GM21825 (cell line): ENCODE measurements around the gene ELK4.

Experiments
- ATAC-seq: cut with Tn5 transposase; IDR thresholded peaks from one replicate; pipeline ENCODE4 v1.9.1; 2021; ENCODE audit warnings: mild to moderate bottlenecking, moderate library complexity; ENCODE audit not compliant: unreplicated experiment

The ELK4 gene

DNA sequence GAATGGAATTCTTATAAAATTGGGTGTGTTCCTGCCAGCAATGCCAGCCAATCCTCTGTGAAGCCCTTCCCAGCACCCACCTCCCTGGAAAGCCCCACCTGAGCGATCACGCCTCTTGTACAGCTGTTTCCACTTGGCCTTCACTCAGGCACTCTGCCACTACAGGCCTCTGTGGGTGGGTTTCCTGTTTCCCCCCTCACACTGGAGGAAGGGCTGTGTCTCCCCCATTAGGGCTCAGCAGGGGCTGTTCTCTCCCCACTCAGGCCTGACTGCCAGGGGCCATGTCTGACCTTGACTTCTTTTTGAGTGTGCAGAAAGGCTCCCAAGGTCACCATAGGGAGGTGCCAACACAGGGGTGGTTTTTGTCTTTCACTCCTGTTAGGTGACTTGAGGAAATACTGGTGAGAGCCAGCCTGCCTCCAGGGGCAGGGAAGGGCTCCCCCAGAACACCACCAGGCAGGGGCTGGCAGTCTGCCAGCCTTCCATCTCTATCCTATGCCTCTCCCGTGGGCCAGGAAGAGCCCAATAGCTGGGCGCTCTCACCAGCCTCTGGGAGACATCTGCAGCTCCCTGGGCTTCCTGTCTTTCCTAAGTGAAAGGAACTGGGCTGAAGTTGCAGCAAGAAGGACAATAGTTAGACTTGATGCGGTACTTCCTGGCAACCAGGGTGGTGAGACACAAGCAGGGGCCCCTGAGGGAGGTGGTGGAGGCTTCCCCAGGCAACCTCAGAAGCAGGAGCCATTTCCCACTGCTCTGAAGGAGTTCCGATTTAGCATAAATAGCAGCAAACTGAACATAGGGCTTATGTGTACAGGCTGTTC, 49.1 kb downstream of the ELK4 start:
- no peak for ATAC-seq

DNA sequence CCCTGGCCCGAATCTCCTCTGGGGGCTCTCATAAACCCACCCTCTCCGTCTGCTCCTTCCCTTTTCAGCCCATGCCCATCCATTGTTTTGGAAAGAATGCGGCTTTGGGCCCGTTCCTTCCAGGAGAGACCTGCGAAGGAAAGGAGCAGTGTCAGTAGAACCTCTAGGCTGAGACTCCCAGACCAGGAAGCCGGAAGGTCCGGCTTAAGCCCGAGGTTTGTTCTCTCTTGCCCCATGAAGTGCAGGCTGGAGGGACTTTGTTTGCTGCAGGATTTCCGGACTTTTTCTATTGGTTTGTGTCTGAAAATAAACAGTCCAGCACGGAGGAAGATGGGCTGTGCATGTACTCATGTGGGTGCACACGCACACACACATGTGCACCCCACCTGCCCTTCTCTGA, 49.8 kb downstream of the ELK4 start:
- ATAC-seq, result no peak

DNA sequence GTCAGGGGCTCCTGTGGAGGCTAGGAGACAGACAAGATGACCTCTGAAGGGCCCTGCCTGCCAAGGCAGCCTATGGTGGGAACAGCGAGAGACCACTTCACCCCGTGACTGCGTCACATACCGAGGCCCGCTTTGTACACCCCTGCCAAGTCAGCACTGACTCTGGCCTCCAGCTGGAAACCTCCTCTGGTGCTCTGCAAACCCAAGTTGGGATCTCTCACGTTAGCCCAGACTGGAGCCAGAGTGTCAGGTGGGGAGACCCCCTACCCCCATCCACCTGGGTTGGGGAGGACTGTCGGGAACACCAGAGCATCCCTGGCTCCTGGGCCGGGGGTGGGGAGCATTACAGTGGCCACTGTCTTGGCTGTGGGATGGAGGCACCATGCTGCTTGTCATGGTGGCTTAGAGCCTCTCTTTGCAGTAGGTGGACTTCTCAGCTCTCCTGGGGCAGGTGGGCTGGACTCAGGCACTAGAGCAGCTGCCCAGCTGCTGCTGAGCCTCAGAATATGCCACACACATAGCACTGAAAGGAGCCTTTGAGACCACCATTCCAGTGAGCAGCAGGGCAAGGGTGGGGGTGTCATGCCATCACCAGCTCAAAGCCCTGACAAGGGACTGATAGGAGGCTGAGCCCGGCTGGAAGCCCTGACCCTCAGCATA, 50.4 kb downstream of the ELK4 start:
- ATAC-seq, result no peak

DNA sequence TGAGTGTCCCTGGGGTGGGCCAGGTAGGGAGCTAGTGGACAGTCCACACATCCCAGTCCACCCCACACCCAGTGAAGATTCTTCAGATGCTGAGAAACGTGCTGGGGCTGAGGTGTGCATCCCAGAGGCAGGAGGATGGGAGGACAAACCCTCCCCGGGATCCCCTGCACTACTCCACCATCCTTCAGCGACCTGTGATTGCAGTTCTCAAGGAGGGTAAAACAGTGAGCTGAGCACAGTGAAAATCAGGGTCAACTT, 51.0 kb downstream of the ELK4 start:
- ATAC-seq, result no peak

DNA sequence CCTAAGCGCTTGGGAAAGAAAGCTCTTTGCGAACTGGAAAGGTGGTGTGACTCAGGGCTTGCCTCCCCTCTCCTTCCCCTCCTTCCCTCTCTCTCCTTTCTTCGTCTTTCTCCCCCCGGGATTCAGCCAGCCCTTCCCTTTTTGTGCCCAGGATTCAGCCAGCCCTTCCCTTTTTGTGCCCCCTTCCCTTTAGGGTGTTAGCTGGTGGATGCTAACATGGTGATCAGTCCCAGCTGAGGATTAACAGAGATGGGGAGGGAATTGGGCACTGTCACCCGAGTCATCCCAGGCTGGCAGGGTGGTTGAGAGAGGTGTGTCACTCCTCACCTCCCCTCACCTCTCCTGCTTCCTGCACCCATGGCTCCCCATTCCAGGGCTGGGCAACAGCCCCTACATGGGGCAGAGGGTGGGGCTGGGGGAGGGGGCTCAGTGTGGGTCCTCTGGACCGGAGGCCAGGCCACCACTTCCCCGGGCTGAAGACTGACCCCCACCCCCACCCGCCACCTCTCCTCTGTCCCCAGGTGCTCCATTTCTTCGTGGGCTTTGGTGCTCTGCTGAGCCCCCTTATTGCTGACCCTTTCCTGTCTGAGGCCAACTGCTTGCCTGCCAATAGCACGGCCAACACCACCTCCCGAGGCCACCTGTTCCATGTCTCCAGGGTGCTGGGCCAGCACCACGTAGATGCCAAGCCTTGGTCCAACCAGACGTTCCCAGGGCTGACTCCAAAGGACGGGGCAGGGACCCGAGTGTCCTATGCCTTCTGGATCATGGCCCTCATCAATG, 51.5 kb downstream of the ELK4 start:
- no peak for ATAC-seq

DNA sequence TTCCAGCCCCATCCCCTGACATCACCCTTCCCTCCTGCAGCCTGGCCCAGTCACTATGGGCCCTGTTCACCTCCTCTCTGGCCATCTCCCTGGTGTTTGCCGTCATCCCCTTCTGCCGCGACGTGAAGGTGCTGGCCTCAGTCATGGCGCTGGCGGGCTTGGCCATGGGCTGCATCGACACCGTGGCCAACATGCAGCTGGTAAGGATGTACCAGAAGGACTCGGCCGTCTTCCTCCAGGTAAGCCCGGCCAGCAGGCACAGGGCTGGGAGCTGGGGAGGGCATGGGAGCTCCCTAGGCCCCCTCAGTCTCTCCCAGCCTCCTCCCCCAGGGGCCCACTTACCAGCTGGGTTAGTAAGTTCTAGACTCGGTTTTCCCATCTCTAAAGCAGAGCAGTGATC, 52.1 kb downstream of the ELK4 start:
- ATAC-seq, result no peak

DNA sequence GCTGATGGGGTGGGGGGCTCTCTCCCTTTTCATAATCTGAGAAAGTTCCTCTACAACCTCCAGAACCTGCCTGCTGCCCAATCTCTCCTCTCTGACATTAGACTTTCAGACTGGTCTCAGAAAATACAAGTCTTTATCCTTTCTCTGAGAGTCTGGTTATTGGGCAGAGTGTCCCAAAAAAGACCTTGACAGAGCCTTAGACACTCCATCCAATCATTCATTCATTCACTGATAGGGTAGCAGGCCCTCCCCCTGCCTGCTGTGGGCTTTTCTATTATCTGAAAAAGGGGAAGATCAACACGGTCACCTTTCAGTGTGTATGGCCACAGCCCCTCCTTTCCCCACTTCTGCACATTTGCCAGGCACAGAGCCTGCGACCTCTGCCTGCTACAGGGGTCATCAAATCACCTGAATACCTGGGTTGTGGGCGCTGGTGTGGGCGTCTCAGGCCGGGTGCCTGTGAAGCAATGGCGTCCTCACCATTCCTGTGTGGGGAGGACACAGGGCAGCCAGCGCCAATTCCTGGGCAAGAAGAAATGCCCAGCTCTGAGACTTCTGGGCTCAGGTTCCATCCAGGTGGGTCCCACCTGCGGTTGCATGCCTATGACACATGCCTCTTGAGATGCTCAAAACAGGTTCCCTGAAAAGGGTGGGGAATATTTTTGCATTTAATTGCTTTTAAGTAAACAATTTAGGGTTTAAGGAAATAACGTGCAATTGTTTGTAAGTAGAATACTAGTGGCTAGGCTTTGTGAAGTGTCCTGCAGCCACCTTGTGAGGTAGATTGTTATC, 52.8 kb downstream of the ELK4 start:
- ATAC-seq, result no peak

DNA sequence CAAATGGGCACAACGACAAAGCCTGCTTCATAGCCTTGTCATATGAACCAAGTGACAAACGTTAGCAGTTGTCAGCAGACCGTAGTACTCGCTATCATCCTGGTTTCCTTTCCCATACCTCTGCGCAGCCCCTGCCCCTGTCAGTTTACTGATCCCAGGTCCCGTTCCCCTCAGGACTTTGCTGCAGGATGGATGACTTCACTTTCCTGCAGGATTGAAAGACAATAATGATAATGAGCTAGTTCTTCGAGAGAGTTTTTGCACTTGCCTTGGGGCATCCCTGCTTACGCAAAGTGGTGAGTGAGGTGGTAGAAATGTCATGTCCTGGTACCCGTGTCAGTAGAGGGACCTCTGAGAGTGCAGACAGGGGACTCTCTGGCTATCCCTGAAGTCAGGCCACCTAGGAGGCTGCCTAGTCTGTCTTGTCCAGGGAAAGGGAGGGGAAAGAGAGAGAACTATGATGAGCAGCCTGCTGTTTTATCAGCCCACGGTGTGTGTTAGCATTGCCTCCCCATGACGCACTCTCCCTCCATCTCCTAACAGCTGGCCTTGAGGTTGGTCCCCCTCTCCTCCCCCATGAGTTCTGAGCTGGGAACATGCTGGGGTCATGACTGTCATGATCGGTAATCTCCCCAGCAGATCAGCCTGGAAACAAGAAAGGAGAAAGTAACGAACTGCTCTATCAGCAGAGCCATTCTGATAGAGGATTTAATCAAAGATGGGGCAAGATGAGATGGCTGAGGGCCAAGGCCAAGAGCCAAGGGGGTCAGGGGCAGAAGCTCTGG, 53.7 kb downstream of the ELK4 start:
- ATAC-seq, result no peak

DNA sequence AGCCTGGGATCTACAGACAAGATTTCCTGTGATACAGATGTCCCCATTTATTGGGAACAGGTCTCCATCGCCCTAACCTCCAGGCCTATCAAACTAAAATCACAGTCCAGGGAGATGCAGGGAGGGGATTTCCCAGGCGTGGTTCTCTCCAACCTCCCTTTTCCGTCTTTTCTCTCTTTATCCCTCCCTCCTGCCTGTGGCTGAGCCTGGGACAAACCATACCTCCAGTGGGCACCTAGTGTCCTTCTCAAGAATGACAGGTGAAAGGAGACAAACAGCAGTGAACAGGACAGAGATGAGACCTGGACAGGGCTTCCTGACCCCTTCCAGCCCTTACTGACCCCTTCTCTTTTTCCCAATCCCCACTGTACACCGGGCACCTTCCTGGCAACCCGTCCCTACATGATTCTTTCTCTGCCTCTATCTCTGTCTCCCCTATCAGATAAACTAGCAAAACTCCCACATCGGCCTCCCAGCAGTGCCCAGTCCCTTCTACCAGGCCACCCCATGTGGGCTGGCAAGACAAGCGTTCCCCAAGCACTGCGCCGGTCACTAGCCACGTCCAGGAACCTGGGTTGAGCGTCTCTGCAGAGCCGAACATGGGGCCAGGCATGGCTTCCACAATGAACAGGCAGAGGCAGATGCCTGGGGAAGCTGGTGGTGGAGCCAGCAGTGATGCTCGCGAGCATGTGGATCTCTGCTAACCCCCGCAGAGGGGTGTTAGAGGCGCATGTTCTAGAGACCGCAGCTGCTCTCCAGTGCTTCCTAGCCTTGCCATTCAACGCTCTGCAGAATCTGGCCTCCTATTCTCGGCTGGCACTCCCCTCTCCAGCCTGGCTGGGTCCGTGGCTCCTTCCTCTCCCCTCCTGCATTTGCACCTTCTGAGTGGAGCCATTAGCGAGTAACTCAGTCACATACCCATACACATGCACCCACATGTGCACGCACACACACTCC, 54.7 kb downstream of the ELK4 start:
- no peak for ATAC-seq

DNA sequence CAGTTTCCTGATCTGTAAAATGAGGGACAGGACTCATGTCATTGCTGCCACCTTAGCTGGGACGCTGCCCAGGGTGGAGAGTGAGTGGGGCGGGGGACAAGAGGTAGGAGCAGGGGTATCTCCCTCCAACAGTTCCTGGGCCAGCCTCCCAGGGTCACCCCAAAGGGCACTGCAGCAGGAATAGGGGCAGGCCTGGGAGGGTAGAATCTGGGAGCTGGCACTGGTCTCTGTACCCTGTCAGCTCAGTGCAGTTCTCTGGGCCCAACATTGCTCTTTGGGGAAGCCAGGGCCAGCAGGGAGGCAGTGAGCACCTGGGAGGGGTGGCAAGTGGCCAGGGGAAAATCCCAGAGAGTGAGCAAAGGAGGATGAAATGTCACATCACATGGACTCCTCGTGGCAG, 55.8 kb downstream of the ELK4 start:
- ATAC-seq, result no peak

DNA sequence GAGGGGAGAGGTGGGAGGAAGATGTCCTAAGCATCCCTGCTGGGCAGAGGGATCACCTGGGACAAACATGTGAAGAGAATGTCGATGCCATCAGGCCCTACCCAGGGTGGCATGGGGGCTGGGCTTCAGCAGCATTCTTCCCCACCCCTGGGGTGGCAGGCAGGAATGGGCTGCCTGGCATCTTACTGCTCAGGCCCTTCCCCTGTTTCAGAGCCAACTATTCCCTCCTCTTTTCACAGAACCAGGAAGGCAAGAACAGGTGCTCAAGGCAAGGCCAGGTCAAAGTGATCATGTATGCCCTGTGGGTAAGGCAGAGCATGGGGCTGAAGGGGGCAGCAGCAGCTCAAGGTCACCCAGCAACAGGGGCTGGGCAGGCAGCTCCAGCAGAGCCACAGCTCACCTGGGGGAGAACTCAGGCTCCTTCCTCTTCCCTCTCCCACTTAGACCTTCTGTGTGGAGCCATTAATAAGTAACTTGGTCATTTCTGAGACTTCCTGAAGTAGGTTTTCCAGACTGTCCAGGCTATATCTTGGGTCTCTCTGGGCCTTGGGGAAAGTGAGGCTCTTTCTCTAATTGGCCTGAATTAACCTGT, 56.4 kb downstream of the ELK4 start:
- ATAC-seq, result no peak

DNA sequence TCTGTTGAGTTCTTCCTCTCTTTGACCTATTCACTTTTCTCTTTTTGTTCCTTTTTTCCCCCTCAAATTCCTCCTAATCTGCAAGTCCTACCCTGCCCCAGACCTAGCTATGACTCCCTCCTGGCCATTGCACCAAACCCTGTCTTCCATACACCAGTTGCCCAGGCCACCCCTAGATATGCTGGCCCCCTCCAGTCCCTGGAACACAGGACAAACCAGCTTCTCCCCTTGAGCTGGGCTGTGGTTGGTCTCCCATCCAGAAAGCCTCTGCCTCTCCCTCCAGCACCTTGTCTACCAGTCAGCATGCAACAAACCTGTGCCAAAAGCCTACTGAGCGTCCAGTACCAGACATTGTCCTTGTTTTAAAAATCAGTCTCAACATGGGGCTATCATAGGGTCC, 59.4 kb downstream of the ELK4 start:
- no peak for ATAC-seq

DNA sequence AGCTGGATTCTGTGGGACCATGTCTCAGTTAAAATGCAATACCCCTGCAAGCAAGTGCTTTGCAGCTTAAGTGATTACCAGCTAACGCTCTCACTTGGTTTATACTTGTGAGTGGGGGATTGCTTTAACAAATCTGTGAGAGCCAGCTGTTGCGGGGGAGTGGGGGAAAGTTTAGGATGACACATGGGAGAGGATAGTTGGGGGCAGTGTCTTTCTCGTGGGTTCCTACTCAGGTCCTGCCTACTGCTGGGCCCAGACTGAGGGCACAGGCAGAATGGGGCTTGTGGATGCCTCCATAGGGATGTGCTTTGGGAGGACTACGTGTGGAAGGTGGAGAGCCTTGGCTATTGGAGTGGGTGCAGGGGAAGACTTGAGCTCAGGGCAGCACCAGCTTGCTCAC, 60.1 kb downstream of the ELK4 start:
- no peak for ATAC-seq

DNA sequence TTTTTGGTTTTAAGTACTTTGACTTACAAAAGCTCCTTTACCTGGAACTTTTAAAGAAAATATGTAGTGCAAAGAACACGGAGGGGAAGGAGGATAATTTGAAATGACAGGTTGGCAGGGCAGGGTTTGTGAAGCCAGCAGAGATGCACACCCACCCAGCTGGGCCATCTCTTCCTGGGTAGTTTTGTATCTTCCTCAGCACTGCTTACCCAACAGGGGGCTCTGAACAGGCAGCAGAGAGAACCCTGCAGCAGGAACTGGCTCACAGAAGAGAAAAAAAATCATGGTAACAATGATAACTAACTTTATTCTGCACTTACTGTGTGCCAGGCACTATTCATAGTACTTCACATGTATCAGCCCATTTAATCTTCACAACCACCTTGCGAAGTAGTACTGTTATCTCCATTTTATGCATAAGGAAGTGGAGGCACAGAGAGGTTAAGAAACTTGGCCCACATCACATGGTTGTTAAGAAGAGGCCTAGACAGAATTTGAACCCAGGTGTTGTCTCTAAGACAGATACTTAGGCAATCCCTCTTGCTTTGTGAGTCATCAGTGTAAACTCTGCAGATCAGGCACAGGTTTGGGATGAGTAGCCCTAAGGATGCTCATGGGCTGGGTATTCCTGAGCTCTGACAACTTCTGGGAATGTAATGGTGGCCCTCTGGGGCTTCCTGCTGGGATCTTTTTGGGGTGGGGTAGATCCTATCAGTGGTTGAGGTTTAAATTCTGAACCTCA, 60.8 kb downstream of the ELK4 start:
- ATAC-seq, result no peak

DNA sequence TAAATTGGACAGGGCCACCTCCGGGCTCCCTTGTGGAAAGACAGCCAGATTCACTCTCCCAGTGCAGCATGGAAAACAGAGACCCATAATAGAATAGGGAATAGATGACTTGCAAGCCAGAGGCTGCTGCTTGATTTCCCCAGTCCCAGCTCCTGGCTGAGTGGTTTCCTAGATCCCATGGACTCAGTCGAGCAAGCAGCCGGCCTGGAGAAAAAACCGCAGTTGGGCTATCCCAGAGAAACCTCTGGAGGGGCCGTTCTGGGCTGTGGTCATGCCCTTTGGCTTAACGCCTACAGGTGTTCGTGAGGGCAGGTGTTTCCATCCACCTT, 61.7 kb downstream of the ELK4 start:
- no peak for ATAC-seq

DNA sequence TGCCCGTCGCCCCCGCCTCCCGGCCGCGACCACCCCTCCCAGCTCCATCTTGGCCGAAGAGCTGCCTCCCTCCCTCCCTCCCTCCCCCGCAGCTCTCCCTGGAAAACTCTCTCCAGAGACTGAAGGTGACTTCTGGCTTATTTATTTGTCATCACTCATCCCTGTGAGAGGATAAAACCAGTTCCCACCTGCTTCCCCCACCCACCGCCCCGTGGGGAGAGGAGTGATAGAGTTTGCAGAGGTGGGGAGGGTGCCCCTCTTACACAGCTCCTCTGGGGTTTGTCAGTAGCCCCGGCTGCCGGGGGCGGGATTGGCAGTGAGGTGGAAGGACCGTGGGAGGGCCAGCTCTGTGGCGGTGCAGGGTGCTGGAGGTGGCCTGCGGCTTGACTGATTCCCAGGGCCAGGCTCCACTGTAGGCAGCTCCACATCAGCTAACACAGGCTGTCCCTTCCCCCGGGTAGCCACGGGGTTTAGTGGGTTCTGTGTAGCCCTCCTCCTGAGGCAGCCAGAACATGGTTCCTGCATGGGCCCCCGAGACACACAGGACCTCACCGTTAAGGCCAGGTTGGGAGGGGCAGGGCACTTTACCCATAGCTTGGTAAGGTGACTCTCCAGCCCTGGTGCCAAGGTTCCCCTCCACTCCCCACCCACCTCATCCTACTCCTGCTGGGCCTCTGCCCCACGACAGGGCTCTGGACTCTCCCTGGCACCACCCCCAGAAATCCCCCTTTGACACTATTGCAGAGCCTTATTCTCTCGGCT, 62.2 kb downstream of the ELK4 start:
- ATAC-seq, result no peak

DNA sequence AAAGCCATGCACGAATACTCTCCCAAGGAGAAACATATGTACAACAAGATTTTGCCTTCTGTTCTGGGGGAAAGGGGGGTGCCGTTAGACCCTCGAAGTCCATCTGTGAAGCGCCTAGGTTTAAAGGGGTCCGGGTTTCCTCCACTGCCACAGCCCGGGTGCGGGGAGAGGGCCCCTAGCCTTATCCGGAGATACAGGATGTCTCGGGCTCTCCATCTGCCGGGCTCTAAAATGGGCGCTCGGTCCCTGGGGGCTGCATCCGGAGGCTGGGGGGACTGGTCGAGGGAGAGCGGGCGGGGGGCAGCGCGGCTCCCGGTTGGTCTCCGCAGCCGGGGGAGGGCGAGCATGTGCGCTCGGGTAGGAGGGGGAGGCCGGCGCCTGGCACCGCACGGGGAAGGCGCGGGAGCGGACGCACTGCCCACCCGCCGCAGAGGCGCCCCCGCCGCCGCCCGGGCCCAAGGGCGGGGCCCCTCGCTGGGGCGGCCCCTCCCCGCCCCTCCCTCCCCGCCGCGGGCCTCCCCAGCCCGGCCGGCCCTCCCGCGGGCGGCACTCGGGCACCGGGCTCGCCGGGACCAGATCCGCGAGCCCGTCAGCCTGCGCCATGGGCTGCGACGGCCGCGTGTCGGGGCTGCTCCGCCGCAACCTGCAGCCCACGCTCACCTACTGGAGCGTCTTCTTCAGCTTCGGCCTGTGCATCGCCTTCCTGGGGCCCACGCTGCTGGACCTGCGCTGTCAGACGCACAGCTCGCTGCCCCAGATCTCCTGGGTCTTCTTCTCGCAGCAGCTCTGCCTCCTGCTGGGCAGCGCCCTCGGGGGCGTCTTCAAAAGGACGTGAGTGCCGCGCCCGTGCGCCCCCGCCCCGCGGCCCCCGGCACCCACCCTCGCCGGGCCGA, 63.1 kb downstream of the ELK4 start:
- no peak for ATAC-seq
